ENCODE results near the gene KCNQ5.

The KCNQ5 gene

DNA sequence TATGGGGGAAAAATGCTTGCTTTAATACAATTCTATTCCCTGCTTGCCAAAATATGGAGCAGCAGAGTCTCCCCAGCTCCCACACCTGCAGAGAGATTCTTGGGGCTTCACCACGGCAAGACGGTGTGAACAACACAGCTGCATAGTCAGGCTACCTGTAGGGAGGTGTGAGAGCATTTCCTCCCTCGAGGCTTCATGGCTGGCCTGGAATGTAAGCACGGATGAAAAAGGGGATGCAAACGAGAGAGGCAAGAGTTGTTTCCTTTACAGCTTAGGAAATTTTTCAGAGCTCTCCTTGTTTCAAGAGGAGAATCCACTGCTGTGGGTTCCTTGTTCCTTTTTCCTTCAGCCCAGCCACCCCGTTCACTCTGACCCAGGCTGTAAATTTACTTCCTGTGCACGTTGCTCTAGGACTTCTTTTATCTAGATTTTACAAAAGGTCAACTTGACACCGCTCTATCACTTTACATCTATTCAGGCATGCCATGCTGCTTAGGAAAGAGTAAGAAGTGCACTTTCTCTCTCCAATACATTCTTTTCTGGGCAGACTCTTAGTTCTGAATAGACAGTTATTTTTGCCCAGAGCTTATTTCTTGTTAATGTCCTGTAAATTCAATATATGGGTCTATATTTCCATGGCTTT is 406.4 kb downstream of the KCNQ5 start:
- DNase-seq = no peak

DNA sequence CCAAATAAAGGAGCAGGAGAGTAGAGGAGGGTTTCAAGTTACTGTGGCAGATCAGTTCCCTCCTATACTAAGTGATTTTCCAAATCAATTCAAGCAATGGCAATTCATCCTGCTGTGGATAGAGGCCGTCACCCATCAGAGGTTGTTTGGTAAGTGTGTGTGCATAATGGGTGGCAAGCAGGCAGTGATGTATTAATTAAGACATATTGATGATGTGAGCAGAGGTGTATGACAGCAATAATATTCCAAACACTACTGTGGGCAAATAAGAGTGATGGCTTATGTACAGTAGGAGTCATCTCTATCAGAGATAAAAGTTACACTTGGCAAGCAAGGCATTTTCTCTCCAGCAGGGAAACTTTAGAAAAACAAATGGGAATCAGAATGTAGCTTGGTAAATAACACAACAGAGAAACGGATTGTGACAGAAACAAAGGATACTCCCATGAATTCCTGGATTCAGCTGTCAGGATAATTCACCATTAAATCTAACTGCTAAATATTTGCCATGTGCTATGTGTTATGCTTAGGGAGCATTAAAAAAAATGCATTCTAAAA is 407.1 kb downstream of the KCNQ5 start:
- no peak for DNase-seq

DNA sequence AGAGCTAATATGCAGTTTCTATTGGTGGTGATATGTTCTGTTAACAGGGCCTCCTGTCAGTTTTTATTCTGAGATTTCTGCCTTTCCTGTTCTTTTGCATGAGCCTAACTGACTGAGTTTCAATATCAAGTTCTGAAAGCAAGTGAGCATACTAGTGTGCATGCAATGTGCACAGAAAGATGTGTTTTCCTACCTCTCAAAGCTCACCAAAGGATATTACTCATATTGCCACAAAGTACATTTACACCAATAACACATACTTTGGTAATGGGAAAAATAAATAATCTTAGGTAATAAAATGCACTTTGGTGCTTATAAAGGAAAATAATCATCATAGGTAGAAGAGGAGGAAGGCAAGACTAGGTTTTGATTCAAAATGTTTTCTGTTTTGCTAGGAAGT is 408.4 kb downstream of the KCNQ5 start:
- no peak for DNase-seq

DNA sequence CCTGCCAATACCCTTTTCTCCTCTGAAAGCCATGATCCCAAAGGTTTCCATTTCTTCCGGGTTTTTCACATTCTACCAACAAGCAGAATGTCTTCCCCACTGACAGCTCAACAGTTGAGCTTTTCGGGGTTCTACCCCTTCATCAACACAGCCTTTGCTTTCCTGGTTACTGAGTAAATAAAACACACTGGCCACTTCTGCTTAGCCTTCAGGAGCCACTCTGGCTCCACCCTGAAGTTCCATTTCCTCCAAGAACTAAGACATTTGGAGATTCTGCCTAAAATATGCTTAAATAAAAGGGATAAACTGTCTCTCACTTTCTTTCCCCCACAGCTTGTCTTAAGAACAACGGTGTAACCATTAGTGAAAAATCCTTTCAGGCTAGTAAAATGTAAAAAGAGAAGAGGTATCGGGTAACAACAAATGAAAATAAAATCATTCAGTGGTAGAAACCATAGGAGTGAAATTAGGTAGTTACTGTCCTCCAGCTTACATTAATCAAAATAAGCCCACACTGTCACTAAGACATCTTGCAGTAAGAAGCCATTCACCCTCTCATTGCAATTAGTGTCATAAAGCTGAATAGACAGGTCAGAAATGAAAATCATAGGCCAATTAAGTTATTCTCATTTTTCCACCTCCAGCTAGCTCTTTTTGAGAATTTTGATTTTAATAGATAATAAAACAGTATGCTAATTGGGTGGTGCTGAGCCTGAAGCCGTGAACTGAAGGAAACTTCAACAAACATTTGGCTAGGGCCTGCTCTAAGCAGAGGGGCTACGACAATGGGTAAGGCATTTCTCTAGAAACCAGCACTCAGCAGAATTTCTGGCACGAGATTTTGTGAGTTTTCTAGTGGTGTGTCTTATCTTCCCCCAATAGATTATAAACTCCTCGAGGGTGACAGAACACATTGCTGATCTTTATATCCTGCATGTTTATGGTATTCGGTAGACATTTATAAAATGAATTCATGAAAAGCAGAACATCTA is 409.2 kb downstream of the KCNQ5 start:
- DNase-seq = no peak

DNA sequence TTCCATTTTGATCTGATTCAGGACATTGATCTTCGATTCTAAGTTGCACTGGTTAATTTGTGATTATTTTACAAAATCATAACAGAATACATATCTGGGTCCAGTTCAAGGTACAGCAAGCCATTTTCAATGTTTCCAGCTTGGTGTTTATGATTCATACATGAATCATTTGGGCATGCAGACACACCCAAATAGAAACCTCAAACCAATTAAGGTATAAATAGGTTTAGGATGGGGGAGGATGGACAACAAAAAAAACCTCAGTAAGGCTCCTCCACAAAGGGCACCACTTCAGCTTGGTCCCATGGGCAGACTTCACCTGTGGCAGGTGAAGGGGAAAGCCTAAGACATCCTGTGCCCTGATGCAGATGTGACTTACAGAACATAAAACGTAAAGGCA is 410.7 kb downstream of the KCNQ5 start:
- no peak for DNase-seq

DNA sequence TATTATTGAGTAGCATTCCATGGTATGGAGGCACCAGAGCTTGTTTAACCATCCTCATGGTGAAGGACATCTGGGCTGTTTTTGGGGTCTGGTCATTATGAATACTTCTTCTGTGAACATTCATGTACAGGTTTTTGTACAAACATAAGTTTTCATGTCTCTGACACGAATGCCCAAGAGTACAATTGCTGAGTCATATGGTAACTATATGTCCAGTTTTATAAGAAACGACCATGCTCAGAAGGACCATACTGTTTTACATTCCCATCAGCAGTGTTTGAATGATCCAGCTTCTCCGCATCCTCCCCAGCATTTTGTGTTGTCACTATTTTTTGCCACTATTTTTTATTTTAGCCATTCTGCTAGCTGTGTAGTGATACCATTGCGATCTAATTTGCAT is 414.8 kb downstream of the KCNQ5 start:
- DNase-seq = no peak

DNA sequence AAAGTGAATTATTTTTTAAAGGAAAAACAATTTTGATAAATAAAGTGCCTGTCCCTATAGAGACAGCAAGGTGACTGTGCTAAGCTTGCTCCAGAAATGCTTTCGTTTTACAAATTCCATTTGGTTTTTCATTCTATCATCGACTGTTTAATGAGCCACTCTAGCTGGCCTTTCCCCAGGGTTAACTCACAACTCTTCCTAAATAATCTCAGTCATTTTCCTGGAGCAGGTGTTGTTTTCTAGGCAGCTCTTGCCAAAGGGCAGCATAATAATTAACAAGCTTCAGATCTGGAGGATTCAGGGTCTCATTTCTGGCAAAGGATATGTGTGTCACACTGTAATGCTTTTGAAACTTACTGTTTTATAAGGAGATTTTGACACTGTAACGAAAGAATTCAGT is 419.2 kb downstream of the KCNQ5 start:
- no peak for DNase-seq

DNA sequence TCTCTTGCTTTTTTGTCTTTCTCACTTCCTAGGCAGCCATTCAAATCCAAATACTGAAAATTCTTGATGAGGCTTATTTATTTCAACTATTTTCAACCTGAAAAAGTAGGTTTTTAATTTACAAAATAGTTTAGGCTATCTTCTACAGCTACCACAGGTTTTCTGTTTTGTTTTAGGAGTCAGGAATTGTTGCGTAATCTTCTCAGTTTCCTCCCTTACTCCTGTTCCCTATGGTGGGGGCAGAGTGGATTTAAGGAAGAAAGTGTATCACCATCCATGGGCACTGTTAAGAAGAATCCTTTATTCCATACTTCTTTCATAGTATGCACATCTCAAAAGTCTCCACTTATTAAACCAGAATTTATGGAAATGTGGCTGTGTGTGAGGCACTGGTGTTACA is 421.0 kb downstream of the KCNQ5 start:
- no peak for DNase-seq

DNA sequence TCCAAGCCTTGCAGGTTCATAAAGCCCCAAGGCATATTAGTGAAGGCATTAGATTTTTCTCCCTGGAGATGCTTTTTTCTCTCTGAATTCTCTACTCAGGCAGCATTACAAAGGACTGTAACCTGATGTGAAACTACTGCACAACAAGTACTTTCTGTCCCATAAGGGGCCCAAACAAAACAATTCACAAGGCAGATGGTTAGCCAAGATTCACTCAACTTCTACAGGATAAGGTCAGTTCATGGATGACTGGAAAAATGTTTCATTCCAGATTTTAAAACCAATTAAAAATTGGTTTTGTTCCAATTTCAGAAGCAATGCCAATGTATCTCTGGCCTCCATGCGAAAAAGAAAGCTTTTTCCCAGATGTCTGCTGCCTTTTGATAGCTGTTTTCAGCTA is 421.6 kb downstream of the KCNQ5 start:
- no peak for DNase-seq

DNA sequence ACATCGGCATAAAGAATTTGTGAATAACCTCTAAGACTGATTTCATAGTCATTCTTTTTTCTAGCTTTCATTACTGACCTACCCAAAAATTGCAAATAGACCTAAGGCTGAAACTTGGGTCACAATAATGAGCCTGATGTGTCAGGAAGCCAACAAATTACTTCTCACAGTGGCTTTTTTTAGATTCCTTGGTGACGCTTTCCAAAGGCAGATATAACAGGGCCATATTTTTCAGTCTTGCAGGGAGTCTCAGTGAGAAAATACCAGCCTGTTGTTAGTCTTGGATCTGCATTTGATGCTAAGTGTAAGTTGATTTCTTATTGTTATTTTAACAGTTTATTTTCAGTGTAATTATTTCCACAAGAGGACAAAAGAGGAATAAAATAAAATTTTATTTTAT is 423.7 kb downstream of the KCNQ5 start:
- no peak for DNase-seq

DNA sequence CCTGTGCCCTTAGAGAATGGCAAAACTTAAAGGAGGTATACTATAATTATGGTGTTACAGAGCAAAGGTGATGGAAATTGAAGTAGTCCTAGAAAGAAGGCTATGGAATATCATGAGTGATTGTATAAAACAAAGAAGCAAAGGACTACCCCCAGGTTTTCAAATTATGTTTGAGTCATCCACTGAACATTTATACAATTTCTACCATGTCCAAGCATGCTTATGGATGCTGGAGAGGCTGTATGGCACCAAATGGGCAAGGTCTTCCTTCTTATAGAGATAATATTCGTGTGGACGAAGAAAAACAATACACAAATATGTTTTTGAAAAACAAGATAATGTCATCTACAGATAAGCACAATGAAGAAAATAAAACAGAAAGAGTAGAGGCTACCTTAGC is 425.9 kb downstream of the KCNQ5 start:
- DNase-seq = no peak

DNA sequence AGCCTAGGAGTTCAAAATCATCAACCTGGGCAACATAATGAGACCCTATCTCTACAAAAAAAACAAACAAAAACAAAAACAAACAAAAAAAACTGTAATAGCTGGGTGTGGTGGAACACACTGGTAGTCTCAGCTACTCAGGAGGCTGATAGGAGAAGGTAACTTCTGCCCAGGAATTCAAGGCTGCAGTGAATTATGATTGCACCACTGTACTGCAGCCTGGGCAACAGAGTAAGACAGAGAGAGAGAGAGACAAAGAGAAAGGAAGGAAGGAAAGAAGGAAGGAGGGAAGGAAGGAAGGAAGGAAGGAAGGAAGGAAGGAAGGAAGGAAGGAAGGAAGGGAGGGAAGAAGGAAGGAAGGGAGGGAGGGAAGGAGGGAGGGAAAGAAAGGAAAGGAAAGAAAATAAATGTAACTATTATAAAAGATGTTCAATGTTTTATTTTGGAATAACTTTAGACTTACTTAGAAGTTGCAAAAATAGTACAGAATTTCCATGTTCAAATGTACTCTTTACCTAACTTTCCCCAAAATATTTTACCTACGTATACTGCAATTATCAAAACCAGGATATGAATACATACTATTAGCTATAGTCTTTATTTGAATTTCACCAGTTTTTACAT is 428.2 kb downstream of the KCNQ5 start:
- no peak for DNase-seq

DNA sequence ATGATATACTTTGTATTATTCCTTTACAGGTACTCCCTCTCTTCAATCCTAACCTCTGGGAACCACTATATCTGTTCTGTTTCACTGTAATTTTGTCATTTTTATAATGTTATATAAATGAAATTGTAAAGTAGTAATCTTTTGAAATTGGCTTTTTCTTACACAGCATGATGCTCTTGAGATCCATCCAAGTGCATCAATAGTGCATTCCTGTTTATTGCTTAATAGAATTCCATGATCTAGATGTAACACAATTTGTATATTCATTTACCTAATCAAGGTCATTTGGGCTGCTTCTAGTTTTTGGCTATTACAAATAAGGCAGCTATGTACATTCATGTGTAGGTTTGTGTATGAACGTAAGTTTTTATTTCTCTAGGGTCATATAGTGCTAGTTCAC is 428.8 kb downstream of the KCNQ5 start:
- no peak for DNase-seq

DNA sequence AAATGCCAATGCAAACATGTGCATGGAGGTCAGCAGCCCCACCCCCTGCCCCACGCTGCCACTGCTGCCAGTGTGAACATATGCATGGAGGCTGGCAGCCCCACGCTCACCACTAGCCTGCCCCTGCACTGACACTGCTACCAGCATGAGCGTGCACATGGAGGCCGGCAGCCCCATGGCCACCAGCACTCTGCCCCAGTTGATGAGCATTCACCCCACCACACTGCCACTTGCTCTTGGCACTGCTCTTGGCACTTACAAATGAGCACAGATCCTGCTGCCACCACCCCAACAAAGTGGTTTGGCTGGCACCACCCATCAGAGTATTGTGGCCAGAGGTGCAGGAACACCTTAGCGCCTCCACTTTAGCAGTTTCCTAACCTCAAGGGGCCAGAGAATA is 429.3 kb downstream of the KCNQ5 start:
- DNase-seq = no peak

DNA sequence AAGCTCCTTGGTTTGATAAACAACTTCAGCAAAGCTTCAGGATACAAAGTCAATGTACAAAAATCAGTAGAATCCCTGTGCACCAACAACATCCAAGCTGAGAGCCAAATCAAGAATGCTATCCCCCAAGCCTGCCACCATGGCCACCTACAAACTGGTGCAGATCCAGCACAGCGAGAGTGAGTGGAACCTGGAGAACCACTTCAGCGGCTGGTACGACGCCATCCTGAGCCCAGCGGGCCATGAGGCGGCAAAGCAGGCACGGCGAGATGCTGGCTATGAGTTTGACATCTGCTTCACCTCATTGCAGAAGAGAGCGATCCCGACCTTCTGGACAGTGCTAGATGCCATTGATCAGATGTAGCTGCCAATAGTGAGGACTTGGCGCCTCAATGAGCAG is 433.1 kb downstream of the KCNQ5 start:
- DNase-seq = no peak

DNA sequence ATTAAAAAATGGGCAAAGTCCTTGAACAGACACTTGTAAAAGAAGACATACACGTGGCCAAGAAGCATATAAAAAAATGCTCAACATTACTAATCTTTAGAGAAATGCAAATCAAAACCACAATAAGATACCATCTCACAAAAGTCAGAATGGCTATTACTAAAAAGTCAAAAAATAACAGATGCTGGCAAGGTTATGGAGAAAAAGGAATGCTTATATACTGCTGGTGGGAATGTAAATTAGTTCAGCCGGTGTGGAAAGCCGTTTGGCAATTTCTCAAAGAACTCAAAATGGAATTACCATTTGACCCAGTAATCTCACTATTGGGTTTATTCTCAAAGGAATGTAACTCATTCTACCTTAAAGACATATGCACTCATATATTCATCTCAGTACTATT is 436.9 kb downstream of the KCNQ5 start:
- DNase-seq = no peak

DNA sequence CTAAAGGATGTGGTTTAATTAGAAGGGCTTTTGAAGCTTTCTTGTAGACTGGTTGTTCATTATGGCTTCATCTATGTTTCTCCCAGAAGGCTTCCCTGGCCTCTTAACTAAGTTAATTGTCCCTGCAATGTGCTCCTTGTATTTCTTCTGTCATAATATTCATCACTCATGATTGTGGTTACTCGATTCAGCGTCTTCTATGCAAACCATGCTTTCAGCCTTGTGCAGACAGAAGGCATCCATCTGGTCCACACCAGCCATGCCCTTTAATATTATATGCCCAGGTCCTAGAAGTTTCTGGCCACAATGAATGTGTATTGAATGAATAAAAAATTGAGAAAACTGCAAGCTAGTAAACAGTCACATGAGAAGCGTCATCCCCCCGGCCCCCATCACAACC is 440.3 kb downstream of the KCNQ5 start:
- no peak for DNase-seq

DNA sequence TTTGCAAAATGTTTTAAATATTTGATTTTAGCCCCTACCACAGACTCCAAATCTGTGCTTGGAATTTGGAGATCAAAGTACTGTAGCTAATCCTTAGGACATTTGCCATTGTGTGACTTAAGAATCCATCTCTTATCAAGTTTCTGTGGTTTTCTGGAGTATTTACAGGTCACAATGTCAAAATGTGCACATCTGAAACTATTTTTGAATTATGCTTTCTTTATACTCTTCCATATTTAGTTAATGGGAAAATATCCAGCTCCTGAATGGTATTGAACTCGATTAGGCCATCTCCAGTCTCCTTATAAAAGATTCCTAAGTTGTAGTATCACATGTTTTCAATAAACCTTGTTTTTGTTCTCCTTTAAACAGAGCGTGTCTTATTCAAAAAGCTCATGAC is 441.0 kb downstream of the KCNQ5 start:
- DNase-seq = no peak

DNA sequence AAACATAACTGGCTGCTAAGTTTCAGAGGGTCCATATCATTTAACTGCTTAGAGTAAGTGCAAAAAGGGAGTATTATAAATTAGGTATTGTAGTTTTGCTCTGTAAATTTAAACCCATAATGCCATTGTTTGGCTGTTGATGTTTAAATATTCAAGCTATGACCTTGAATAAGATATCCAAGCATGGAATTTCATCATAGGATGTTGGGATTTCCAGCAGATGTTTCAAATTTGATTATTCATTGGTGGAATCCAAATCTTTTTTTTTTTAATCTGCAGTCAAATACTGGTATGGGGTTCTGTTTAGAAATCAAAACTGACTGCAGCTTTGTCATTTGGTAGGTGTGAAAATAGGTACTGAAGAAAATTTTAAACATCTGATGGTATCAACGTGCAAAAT is 442.4 kb downstream of the KCNQ5 start:
- no peak for DNase-seq

DNA sequence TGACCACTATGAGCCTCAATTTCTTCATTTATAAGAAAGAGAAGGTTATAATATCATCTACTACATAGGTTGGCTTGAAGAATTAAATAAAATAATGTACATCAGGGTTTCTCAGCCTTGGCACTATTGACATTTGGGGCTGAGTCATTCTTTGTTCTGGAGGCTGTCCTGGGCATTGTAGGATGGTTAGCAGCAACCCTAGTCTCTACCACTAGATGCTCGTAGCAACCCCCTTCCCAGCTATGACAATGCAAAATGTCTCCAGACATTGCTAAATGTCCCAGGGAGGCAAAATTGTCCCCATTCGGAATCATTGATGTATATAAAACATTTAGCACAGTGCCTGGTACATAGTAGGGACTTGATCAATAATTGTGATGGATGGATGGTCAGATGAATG is 451.4 kb downstream of the KCNQ5 start:
- no peak for DNase-seq

DNA sequence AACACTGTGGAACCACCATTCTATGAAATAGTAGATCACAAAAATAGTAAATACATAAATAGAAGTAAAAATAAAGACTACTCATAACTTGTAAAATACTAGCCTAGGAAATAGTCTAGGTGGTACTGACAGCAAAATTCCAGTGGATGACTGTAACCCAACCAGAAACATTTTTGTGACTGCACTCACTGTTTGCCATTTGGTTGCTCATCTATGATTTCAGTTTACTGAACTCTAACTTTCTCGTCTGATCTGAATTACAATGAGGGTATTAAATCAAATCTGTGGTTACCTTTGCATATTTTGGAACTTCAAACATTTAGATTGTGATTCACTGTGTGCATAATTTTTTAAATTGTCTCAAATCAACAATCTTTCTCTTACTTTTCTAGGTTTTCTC is 452.3 kb downstream of the KCNQ5 start:
- DNase-seq = no peak

DNA sequence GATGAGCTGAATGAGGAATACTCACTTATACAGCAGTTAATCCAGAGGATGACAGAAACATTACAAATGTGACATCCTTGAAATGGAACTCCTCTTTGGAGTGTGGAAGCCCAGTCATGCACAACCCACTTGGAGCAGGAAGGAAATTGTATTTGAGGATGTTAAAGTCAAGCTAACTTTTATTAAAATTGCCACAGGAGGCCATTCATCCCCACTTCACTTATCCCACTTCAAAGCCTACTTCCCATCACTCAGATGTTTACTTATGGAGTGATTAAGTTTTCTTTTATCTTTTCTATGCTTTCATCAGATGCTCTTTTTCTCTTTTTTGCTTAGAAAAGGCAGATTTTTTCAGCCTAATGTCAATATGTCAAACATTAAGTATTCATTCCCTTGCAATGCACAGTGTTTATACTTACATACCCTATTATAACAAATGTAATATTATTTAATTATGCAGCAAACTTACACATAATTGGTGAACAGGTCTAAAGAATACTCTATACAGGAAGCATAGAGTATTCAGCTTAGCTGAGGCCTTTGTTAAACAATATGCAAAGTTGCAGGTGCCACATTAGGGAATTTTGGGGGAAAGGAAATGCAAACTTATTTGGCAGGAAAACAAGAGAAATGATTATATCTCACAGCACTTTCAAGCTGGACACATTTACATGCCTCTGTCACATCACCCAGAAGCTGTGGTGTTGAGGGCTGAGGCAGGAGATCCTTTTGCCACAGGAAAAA is 454.5 kb downstream of the KCNQ5 start:
- no peak for DNase-seq

DNA sequence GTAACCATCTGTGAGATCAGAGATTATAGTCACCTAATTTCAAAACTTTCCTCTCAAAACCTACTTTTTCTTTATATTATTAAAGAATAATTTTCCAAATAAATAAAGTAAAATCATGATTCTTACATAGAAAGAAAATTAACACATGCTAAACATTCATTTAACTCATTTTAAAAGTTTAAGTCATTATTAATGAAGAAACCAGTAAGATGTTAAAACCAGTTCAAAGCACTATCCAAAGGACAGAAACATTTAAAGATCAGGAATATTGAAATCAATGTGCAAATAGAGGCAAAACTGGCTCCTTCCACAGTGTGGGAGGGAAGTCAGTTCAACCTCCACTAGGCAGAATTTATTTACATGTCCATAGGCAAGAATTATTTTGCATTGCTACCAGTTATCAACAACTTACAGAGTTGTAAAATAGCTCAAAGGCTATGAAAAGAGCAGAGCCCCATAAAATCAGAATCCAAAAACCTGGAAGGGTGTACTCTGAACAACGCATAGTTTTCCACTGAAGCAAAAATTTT is 456.5 kb downstream of the KCNQ5 start:
- DNase-seq = no peak
